Type B pancreatic cell (in vitro differentiated cells): ENCODE results near the gene NCOA1. TPM values are rescaled to one million over a fixed set of nuclear protein-coding genes. Genes with fewer than 3 reads are reported as not detected.

Source experiments
- DNase-seq: peaks from one replicate; pipeline ENCODE4 v3.0.0; 2021; ENCODE audit warnings: mixed read lengths; ENCODE audit not compliant: unreplicated experiment; ENCODE audit errors: extremely low spot score
- H3K27ac Mint-ChIP-seq: 2 replicates; pipeline ENCODE4 v1.8.0; 2021; ENCODE audit warnings: mild to moderate bottlenecking, mixed read lengths
- H3K27me3 Mint-ChIP-seq: 2 replicates; pipeline ENCODE4 v1.8.0; 2021; ENCODE audit warnings: mixed read lengths
- H3K36me3 Mint-ChIP-seq: 2 replicates; pipeline ENCODE4 v1.8.0; 2021; ENCODE audit warnings: mixed read lengths
- H3K4me1 Mint-ChIP-seq: one replicate; pipeline ENCODE4 v1.8.0; 2021; ENCODE audit warnings: mixed read lengths; ENCODE audit not compliant: unreplicated experiment
- H3K4me3 Mint-ChIP-seq: 2 replicates; pipeline ENCODE4 v1.8.0; 2021; ENCODE audit warnings: mild to moderate bottlenecking, mixed read lengths
- H3K9me3 Mint-ChIP-seq: 2 replicates; pipeline ENCODE4 v1.8.0; 2021; ENCODE audit warnings: mixed read lengths
- CTCF ChIP-seq: fragments of 200-600 bp; sonication (generic); conservative IDR thresholded peaks from 2 replicates; pipeline ENCODE4 v1.5.0; 2021; ENCODE audit warnings: antibody characterized with exemption, mild to moderate bottlenecking
- total RNA-seq: library from RNA; stranded (reverse); gene quantifications from 2 replicates; pipeline ENCODE4 v1.2.1, GENCODE V29; 2021; ENCODE audit warnings: low replicate concordance

Gene NCOA1
- total RNA-seq, 1 donor from 2014 or later, result 23.8 TPM

- TF ChIP-seq CTCF, result no peak
- H3K27me3 Mint-ChIP-seq, result peaks cover 9% of the 10 kb centered on the region
These were observed 37.5 kb upstream of the NCOA1 start for GRCh38 chr2:24453379-24454073.

GRCh38 chr2:24454294-24454693 lies 36.8 kb upstream of the NCOA1 start:
- Mint-ChIP-seq H3K9me3 (no peaks in the 10 kb centered on the region), H3K36me3 (no peaks in the 10 kb centered on the region), H3K27ac (peak overlapping the region; percentile 48), H3K4me1 (peaks cover 7% of the 10 kb centered on the region), H3K27me3 (peaks cover 9% of the 10 kb centered on the region), H3K4me3 (no peak overlapping the region)
- no peak for DNase-seq
- TF ChIP-seq CTCF, result no peak

More at GRCh38 chr2:24453379-24454073, 37.5 kb upstream of the NCOA1 start:
- H3K4me1 Mint-ChIP-seq, result peaks cover 7% of the 10 kb centered on the region
- H3K4me3 Mint-ChIP-seq, result no peak overlapping the region
- H3K36me3 Mint-ChIP-seq, result no peaks in the 10 kb centered on the region
- DNase-seq, result no peak
- H3K9me3 Mint-ChIP-seq, result no peaks in the 10 kb centered on the region
- H3K27ac Mint-ChIP-seq, result no peak overlapping the region

GRCh38 chr2:24456599-24457556 lies 34.2 kb upstream of the NCOA1 start:
- TF ChIP-seq CTCF, result no peak
- H3K36me3 Mint-ChIP-seq, result no peaks in the 10 kb centered on the region
- H3K27me3 Mint-ChIP-seq, result peaks cover 9% of the 10 kb centered on the region
- no peak overlapping the region for H3K27ac Mint-ChIP-seq
- DNase-seq, result no peak
- no peak overlapping the region for H3K4me3 Mint-ChIP-seq
- H3K4me1 Mint-ChIP-seq, result peaks cover 10% of the 10 kb centered on the region
- H3K9me3 Mint-ChIP-seq, result no peaks in the 10 kb centered on the region

- no peak overlapping the region for H3K27ac Mint-ChIP-seq
- no peaks in the 10 kb centered on the region for H3K36me3 Mint-ChIP-seq
- no peaks in the 10 kb centered on the region for H3K9me3 Mint-ChIP-seq
- peaks cover 10% of the 10 kb centered on the region for H3K4me1 Mint-ChIP-seq
- H3K27me3 Mint-ChIP-seq, result peaks cover 9% of the 10 kb centered on the region
- H3K4me3 Mint-ChIP-seq, result no peak overlapping the region
- DNase-seq, result no peak
- TF ChIP-seq CTCF, result no peak
These were observed 33.2 kb upstream of the NCOA1 start for GRCh38 chr2:24457696-24458386.
